WTC11 (cell line): ENCODE results near the gene PHLPP2. TPM values are rescaled to one million over a fixed set of nuclear protein-coding genes. Genes with fewer than 3 reads are reported as not detected.

Source experiments
- ATAC-seq: fragments of 200-7000 bp; cut with Tn5 transposase; 2 replicates; pipeline ENCODE4 v1.10.0; 2021; ENCODE audit warnings: mild to moderate bottlenecking, moderate library complexity
- CTCF ChIA-PET: fragments of 300-600 bp; sonication (Branson Sonifier 250); formaldehyde crosslinking; loops from one replicate; lab custom pipeline; 2021; ENCODE audit warnings: antibody characterized with exemption; lab: Charles Lee
- POLR2A ChIA-PET: fragments of 350-600 bp; sonication (Branson Sonifier 250); formaldehyde crosslinking; loops from one replicate; lab custom pipeline; 2021; ENCODE audit warnings: antibody characterized with exemption; lab: Charles Lee
- DNase-seq: peaks from one replicate; pipeline ENCODE4 v3.0.0; 2021; ENCODE audit warnings: low spot score
- H3K27ac Mint-ChIP-seq: 2 replicates; pipeline ENCODE4 v1.8.0; 2021; ENCODE audit warnings: mixed read lengths
- H3K27me3 Mint-ChIP-seq: 2 replicates; pipeline ENCODE4 v1.8.0; 2021; ENCODE audit warnings: low read depth, mild to moderate bottlenecking, moderate library complexity, mixed read lengths
- H3K36me3 Mint-ChIP-seq: 2 replicates; pipeline ENCODE4 v1.8.0; 2021; ENCODE audit warnings: mixed read lengths
- H3K4me1 Mint-ChIP-seq: 2 replicates; pipeline ENCODE4 v1.8.0; 2022; ENCODE audit warnings: mixed read lengths
- H3K4me3 Mint-ChIP-seq: 2 replicates; pipeline ENCODE4 v1.8.0; 2021; ENCODE audit warnings: mild to moderate bottlenecking, moderate library complexity, mixed read lengths
- H3K9me3 Mint-ChIP-seq: 2 replicates; pipeline ENCODE4 v1.8.0; 2021; ENCODE audit warnings: mixed read lengths
- CBFB ChIP-seq: sonication (generic); formaldehyde crosslinking; IDR thresholded peaks from 2 replicates; pipeline ENCODE4 v1.8.1; 2022; ENCODE audit warnings: mild to moderate bottlenecking, low read depth, missing genetic modification reagents
- CREB1 ChIP-seq: sonication (generic); formaldehyde crosslinking; IDR thresholded peaks from 2 replicates; pipeline ENCODE4 v1.8.0; 2023; ENCODE audit warnings: mild to moderate bottlenecking, missing genetic modification reagents
- CTCF ChIP-seq: fragments of 200-600 bp; IDR thresholded peaks from 2 replicates; pipeline ENCODE4 v1.8.0; 2022; ENCODE audit warnings: antibody characterized with exemption
- FOXJ3 ChIP-seq: sonication (generic); formaldehyde crosslinking; IDR thresholded peaks from 2 replicates; pipeline ENCODE4 v1.9.0; 2021; ENCODE audit warnings: missing genetic modification reagents, mild to moderate bottlenecking, borderline replicate concordance
- FOXP1 ChIP-seq: sonication (generic); formaldehyde crosslinking; IDR thresholded peaks from 2 replicates; pipeline ENCODE4 v1.8.0; 2022; ENCODE audit warnings: missing genetic modification reagents, mild to moderate bottlenecking, moderate library complexity, borderline replicate concordance
- HMGA2 ChIP-seq: fragments of 250-450 bp; sonication (Bioruptor Pico); IDR thresholded peaks from 2 replicates; pipeline ENCODE4 v1.4.0; 2021; ENCODE audit warnings: mild to moderate bottlenecking, moderate library complexity
- JUN ChIP-seq: sonication (generic); formaldehyde crosslinking; IDR thresholded peaks from 2 replicates; pipeline ENCODE4 v1.8.0; 2023; ENCODE audit warnings: mild to moderate bottlenecking, missing genetic modification reagents
- MAX ChIP-seq: sonication (generic); formaldehyde crosslinking; IDR thresholded peaks from 2 replicates; pipeline ENCODE4 v1.8.0; 2022; ENCODE audit warnings: mild to moderate bottlenecking, missing genetic modification reagents
- PRRX2 ChIP-seq: fragments of 250-450 bp; sonication (Bioruptor Pico); IDR thresholded peaks from 2 replicates; pipeline ENCODE4 v1.8.0; 2021; ENCODE audit warnings: mild to moderate bottlenecking
- SP1 ChIP-seq: sonication (generic); formaldehyde crosslinking; conservative IDR thresholded peaks from 2 replicates; pipeline ENCODE4 v1.8.1; 2022; ENCODE audit warnings: missing genetic modification reagents
- TEAD1 ChIP-seq: sonication (generic); formaldehyde crosslinking; IDR thresholded peaks from 2 replicates; pipeline ENCODE4 v1.8.0; 2022; ENCODE audit warnings: mild to moderate bottlenecking, missing genetic modification reagents
- ZBTB43 ChIP-seq: sonication (generic); formaldehyde crosslinking; IDR thresholded peaks from 2 replicates; pipeline ENCODE4 v1.8.1; 2023; ENCODE audit warnings: mild to moderate bottlenecking, missing genetic modification reagents
- ZNF317 ChIP-seq: sonication (generic); formaldehyde crosslinking; IDR thresholded peaks from 2 replicates; pipeline ENCODE4 v1.8.1; 2023; ENCODE audit warnings: low read depth, mild to moderate bottlenecking, moderate library complexity, missing genetic modification reagents, borderline replicate concordance
- ZNF425 ChIP-seq: fragments of 250-450 bp; sonication (Bioruptor Pico); conservative IDR thresholded peaks from 2 replicates; pipeline ENCODE4 v1.9.0; 2021; ENCODE audit warnings: mild to moderate bottlenecking
- total RNA-seq: library from RNA; stranded (reverse); gene quantifications from 3 replicates; pipeline ENCODE4 v1.2.3, GENCODE V29; 2021
- TF ChIP-seq, protein P1 (sequence below): sonication (generic); formaldehyde crosslinking; IDR thresholded peaks from 2 replicates; pipeline ENCODE4 v1.8.0; 2023; ENCODE audit warnings: mild to moderate bottlenecking, missing genetic modification reagents
- TF ChIP-seq, protein P2 (sequence below): sonication (generic); formaldehyde crosslinking; IDR thresholded peaks from 2 replicates; pipeline ENCODE4 v1.8.1; 2022; ENCODE audit warnings: missing genetic modification reagents, borderline replicate concordance
- TF ChIP-seq, protein P3 (sequence below): sonication (generic); formaldehyde crosslinking; IDR thresholded peaks from 2 replicates; pipeline ENCODE4 v1.8.1; 2023; ENCODE audit warnings: mild to moderate bottlenecking, missing genetic modification reagents, borderline replicate concordance
- TF ChIP-seq, protein P4 (sequence below): sonication (generic); formaldehyde crosslinking; IDR thresholded peaks from 2 replicates; pipeline ENCODE4 v1.8.1; 2023; ENCODE audit warnings: mild to moderate bottlenecking, missing genetic modification reagents, moderate library complexity

PHLPP2 gene
- total RNA-seq, 1 experiment from 2014 or later, result 29.3 TPM

- TF ChIP-seq, protein P1, sequence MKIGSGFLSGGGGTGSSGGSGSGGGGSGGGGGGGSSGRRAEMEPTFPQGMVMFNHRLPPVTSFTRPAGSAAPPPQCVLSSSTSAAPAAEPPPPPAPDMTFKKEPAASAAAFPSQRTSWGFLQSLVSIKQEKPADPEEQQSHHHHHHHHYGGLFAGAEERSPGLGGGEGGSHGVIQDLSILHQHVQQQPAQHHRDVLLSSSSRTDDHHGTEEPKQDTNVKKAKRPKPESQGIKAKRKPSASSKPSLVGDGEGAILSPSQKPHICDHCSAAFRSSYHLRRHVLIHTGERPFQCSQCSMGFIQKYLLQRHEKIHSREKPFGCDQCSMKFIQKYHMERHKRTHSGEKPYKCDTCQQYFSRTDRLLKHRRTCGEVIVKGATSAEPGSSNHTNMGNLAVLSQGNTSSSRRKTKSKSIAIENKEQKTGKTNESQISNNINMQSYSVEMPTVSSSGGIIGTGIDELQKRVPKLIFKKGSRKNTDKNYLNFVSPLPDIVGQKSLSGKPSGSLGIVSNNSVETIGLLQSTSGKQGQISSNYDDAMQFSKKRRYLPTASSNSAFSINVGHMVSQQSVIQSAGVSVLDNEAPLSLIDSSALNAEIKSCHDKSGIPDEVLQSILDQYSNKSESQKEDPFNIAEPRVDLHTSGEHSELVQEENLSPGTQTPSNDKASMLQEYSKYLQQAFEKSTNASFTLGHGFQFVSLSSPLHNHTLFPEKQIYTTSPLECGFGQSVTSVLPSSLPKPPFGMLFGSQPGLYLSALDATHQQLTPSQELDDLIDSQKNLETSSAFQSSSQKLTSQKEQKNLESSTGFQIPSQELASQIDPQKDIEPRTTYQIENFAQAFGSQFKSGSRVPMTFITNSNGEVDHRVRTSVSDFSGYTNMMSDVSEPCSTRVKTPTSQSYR (CRISPR knock-in tag), result 0 out of 2 replicates have a peak, but pooled peaks have one; percentile 25
- TF ChIP-seq CBFB (CRISPR knock-in tag) (no peak), MAX (0 out of 2 replicates have a peak, but pooled peaks have one; percentile 39)
Observed at GRCh38 chr16:71722801-71723536, 1.5 kb downstream of the PHLPP2 start (continued).

- ATAC-seq (no peak), DNase-seq (no peak)
- H3K27ac Mint-ChIP-seq, result 0 out of 2 replicates have a peak overlapping the region, but pooled peaks have one; percentile 32
- no peaks in the 10 kb centered on the region for H3K9me3 Mint-ChIP-seq
- ChIA-PET CTCF (interaction anchor here (0.7 kb wide), 1 partner anchor 171 kb away, joined by 3 read pairs; no protein-coding TSS in a partner anchor), POLR2A (no interaction called here)
- peak overlapping the region; percentile 95 for H3K4me3 Mint-ChIP-seq
- H3K4me1 Mint-ChIP-seq, result peaks cover 45% of the 10 kb centered on the region
- H3K36me3 Mint-ChIP-seq, result peaks cover 12% of the 10 kb centered on the region
- H3K27me3 Mint-ChIP-seq, result peaks cover 18% of the 10 kb centered on the region
- TF ChIP-seq TEAD1 (CRISPR knock-in tag) (no peak), FOXJ3 (CRISPR knock-in tag) (no peak), PRRX2 (CRISPR knock-in tag) (no peak), ZBTB43 (CRISPR knock-in tag) (no peak), JUN (CRISPR knock-in tag) (no peak), SP1 (CRISPR knock-in tag) (no peak), MAX (no peak), ZNF317 (CRISPR knock-in tag) (no peak), HMGA2 (CRISPR knock-in tag) (no peak), ZNF425 (CRISPR knock-in tag) (no peak), CREB1 (CRISPR knock-in tag) (no peak), FOXP1 (CRISPR knock-in tag) (no peak), CTCF (no peak)
- TF ChIP-seq, protein P2, sequence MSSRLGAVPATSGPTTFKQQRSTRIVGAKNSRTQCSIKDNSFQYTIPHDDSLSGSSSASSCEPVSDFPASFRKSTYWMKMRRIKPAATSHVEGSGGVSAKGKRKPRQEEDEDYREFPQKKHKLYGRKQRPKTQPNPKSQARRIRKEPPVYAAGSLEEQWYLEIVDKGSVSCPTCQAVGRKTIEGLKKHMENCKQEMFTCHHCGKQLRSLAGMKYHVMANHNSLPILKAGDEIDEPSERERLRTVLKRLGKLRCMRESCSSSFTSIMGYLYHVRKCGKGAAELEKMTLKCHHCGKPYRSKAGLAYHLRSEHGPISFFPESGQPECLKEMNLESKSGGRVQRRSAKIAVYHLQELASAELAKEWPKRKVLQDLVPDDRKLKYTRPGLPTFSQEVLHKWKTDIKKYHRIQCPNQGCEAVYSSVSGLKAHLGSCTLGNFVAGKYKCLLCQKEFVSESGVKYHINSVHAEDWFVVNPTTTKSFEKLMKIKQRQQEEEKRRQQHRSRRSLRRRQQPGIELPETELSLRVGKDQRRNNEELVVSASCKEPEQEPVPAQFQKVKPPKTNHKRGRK, result no peak
- TF ChIP-seq, protein P3, sequence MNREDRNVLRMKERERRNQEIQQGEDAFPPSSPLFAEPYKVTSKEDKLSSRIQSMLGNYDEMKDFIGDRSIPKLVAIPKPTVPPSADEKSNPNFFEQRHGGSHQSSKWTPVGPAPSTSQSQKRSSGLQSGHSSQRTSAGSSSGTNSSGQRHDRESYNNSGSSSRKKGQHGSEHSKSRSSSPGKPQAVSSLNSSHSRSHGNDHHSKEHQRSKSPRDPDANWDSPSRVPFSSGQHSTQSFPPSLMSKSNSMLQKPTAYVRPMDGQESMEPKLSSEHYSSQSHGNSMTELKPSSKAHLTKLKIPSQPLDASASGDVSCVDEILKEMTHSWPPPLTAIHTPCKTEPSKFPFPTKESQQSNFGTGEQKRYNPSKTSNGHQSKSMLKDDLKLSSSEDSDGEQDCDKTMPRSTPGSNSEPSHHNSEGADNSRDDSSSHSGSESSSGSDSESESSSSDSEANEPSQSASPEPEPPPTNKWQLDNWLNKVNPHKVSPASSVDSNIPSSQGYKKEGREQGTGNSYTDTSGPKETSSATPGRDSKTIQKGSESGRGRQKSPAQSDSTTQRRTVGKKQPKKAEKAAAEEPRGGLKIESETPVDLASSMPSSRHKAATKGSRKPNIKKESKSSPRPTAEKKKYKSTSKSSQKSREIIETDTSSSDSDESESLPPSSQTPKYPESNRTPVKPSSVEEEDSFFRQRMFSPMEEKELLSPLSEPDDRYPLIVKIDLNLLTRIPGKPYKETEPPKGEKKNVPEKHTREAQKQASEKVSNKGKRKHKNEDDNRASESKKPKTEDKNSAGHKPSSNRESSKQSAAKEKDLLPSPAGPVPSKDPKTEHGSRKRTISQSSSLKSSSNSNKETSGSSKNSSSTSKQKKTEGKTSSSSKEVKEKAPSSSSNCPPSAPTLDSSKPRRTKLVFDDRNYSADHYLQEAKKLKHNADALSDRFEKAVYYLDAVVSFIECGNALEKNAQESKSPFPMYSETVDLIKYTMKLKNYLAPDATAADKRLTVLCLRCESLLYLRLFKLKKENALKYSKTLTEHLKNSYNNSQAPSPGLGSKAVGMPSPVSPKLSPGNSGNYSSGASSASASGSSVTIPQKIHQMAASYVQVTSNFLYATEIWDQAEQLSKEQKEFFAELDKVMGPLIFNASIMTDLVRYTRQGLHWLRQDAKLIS (CRISPR knock-in tag), result no peak
- TF ChIP-seq, protein P4, sequence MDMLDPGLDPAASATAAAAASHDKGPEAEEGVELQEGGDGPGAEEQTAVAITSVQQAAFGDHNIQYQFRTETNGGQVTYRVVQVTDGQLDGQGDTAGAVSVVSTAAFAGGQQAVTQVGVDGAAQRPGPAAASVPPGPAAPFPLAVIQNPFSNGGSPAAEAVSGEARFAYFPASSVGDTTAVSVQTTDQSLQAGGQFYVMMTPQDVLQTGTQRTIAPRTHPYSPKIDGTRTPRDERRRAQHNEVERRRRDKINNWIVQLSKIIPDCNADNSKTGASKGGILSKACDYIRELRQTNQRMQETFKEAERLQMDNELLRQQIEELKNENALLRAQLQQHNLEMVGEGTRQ (CRISPR knock-in tag), result no peak
Observed at GRCh38 chr16:71721066-71721740, 3.3 kb downstream of the PHLPP2 start.
